Activated CD8-positive, alpha-beta T cell treated with anti-CD3 and anti-CD28 coated beads, Interleukin-2, amount 10 ng/mL, durations not matched to agents 7 days and 5 days (primary cell): Measurements from ENCODE around the gene GLDC. TPM values are rescaled to one million over a fixed set of nuclear protein-coding genes. Genes with fewer than 3 reads are reported as not detected.
"Not testable (repeated sequence)": the region's sequence is repeated elsewhere in the genome, so short reads cannot be mapped to it uniquely, and the experiment has no call there.

ENCODE experiments used
- ATAC-seq: fragments of 150-1000 bp; cut with Tn5 transposase; one replicate; pipeline ENCODE4 v1.10.0; 2021; ENCODE audit warnings: moderate library complexity
- CTCF ChIA-PET: fragments of 350-600 bp; sonication (Branson Sonifier 250); formaldehyde crosslinking; loops from one replicate; lab custom pipeline; 2021; ENCODE audit warnings: antibody characterized with exemption; lab: Charles Lee
- POLR2A ChIA-PET: fragments of 350-600 bp; sonication (Branson Sonifier 250); formaldehyde crosslinking; loops from one replicate; lab custom pipeline; 2021; ENCODE audit warnings: antibody characterized with exemption; lab: Charles Lee
- DNase-seq: peaks from one replicate; pipeline ENCODE4 v3.0.0-alpha.2; 2020
- H3K27ac Mint-ChIP-seq: one replicate; pipeline ENCODE4 v1.8.0; 2021; ENCODE audit warnings: mild to moderate bottlenecking, mixed read lengths
- H3K27me3 Mint-ChIP-seq: one replicate; pipeline ENCODE4 v1.8.0; 2021; ENCODE audit warnings: low read depth, mixed read lengths
- H3K36me3 Mint-ChIP-seq: one replicate; pipeline ENCODE4 v1.8.0; 2021; ENCODE audit warnings: low read depth, mixed read lengths
- H3K4me1 Mint-ChIP-seq: one replicate; pipeline ENCODE4 v1.8.0; 2021; ENCODE audit warnings: low read depth, mixed read lengths
- H3K4me3 Mint-ChIP-seq: one replicate; pipeline ENCODE4 v1.8.0; 2021; ENCODE audit warnings: mild to moderate bottlenecking, mixed read lengths
- H3K9me3 Mint-ChIP-seq: one replicate; pipeline ENCODE4 v1.8.0; 2022; ENCODE audit warnings: mixed read lengths; ENCODE audit not compliant: insufficient read depth
- total RNA-seq, 2 experiments: library from RNA; stranded (reverse); gene quantifications; one replicate each; pipeline ENCODE4 v1.2.3, GENCODE V29; 2021

Gene GLDC
- total RNA-seq: under 1 TPM; 0.34 to 0.58 TPM

DNA sequence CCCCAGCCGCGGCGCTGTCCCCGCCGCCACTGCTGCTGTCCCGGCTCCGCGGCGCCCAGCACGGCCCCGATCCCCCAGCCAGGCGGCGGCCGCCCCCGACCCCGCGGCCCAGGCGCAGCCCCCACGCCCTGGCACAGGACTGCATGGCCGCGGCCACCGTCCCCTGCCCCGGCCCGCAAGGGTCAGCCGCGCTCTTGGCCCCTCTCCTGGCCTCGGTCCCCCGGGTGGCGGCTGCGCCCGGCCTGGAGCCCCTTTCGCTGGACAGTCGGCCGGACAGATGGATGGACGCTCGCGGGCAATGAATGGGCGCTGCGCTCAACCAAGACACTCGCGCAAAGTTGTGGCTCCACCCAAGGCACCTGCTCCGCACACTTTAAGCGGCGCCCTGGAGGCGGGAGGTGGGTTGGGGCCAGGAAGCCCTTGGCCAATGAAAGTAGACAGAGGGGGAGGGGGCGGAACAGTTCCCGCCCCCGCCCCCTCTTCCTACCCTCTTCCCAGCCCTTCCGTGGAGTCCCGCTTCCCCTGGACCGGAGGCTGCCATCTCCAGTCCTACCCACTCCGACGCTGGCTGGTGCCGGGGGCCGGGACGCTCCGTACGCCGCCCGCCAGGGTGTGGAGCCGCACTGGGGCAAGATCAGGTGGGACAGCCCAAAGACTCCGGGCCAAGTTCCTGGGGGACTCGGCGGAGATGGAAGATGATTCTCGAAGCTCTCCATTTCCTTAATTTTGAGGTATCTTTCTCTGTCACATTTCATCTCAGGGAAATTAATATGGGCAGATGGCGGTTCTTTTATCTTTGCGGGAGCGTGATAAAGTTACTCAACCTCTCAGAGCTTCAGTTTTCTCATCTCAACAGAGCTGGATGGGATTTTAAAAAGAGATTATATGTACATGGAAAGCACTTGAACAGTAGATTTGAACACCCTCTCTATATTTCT, at the start of gene GLDC:
TSS of gene GLDC (minus strand) at position 375 of the 938 bp plus-strand sequence. CDS start at position 145, 230 bp downstream.
- H3K36me3 Mint-ChIP-seq: no peaks in the 10 kb centered on the region
- ChIA-PET CTCF (interaction anchor here (0.6 to 1.3 kb wide), 2 partner anchors 61 to 276 kb away, joined by 3 read pairs; no protein-coding TSS in a partner anchor), POLR2A (no interaction called here)

GRCh38 chr9:6692881-6693361, 47.4 kb upstream of the GLDC start:
- H3K4me3 Mint-ChIP-seq: no peak overlapping the region
- ChIA-PET POLR2A (no interaction called here), CTCF (no interaction called here)
- no peak overlapping the region for H3K27ac Mint-ChIP-seq
- H3K9me3 Mint-ChIP-seq: no peaks in the 10 kb centered on the region
- peaks cover 4% of the 10 kb centered on the region for H3K36me3 Mint-ChIP-seq
- DNase-seq (no peak), ATAC-seq (no peak)
- no peaks in the 10 kb centered on the region for H3K27me3 Mint-ChIP-seq
- peaks cover 7% of the 10 kb centered on the region for H3K4me1 Mint-ChIP-seq

More for the DNA sequence above, at the start of gene GLDC:
- Mint-ChIP-seq H3K4me3 (peak within 1 kb of the TSS; percentile 66), H3K27me3 (peaks cover 51% of the 10 kb centered on the region), H3K27ac (no peak within 1 kb of the TSS), H3K9me3 (no peaks in the 10 kb centered on the region), H3K4me1 (peaks cover 20% of the 10 kb centered on the region)
- ATAC-seq (peak; percentile 73), DNase-seq (peak; percentile 42)

DNA sequence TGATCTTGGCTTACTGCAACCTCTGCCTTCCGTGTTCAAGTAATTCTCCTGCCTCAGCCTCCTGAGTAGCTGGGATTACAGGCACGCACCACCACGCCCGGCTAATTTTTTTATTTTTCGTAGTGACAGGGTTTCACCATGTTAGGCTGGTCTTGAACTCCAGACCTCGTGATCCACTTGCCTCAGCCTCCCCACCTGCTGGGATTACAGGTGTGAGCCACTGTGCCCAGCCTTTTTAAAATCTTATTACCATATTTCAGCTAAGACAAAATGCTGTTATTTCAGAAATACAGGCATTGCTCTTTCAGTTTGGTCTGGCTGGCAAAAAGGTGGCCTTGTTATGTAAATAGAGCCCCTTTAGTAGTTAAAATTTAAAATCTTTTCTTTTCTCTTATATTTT, 46.9 kb upstream of the GLDC start:
- ChIA-PET CTCF (no interaction called here), POLR2A (no interaction called here)
- H3K36me3 Mint-ChIP-seq: peaks cover 4% of the 10 kb centered on the region
- H3K27me3 Mint-ChIP-seq: no peaks in the 10 kb centered on the region
- ATAC-seq (no peak), DNase-seq (no peak)
- no peaks in the 10 kb centered on the region for H3K9me3 Mint-ChIP-seq
- H3K4me3 Mint-ChIP-seq: no peak overlapping the region
- no peak overlapping the region for H3K27ac Mint-ChIP-seq
- H3K4me1 Mint-ChIP-seq: peaks cover 7% of the 10 kb centered on the region

DNA sequence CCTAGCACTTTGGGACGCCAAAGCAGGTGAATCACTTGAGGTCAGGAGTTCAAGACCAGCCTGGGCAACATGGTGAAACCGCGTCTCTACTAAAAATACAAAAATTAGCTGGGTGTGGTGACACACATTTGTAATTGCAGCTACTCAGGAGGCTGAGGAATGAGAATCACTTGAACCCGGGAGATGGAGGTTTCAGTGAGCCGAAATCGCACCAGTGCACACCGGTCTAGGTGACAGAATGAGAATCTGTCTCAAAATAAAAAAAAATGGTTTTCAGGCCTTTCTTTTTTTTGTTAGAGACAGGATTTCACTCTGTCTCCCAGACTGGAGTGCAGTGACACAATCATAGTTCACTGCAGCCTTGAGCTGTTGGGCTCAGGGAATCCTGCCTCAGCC, 45.1 kb upstream of the GLDC start:
- H3K9me3 Mint-ChIP-seq, POLR2A ChIA-PET, H3K27ac Mint-ChIP-seq, ATAC-seq, H3K27me3 Mint-ChIP-seq, H3K36me3 Mint-ChIP-seq, H3K4me1 Mint-ChIP-seq, DNase-seq, CTCF ChIA-PET, H3K4me3 Mint-ChIP-seq: not testable (repeated sequence)

DNA sequence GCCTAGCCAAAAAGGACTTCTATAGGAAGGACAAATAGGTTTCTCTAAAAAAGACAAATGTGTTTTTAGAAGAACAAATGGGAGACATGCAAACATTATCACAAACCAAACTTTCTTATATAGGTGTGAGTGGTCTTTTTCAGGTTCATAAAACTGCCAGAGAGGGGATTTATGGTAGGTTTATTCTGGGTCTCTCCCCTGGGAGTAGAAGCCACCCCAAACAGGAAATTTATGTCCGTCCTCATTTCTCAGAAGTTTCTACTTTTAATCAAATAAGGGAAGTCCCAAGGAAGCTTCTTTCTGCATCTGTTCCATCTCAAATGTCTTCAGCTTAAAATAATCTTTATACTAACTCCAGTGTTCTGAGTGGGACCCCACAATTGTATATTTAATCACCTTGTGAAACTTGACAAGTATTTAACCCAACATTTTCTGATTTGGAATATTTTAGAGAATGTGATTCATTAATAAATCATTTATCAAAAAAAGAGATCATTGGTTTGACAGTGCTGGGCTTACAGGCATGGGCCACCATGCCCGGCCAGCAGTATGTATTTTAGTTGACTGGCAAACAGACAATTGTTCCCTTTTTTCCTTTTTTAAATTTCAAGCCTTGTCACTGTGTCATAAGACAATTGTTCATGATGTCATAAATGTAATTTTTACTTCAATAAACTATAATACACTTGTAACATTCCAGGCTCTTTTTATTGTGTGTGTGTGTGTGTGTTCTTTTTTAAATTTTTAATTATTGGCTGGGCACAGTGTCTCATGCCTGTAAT, 44.6 kb upstream of the GLDC start:
- ChIA-PET CTCF (no interaction called here), POLR2A (no interaction called here)
- Mint-ChIP-seq H3K9me3 (no peaks in the 10 kb centered on the region), H3K4me3 (no peak overlapping the region), H3K4me1 (peaks cover 7% of the 10 kb centered on the region), H3K36me3 (peaks cover 6% of the 10 kb centered on the region), H3K27me3 (no peaks in the 10 kb centered on the region), H3K27ac (no peak overlapping the region)
- ATAC-seq (no peak), DNase-seq (no peak)

GRCh38 chr9:6687180-6687579, 41.7 kb upstream of the GLDC start:
- POLR2A ChIA-PET: no interaction called here
- Mint-ChIP-seq H3K4me3 (no peak overlapping the region), H3K9me3 (no peaks in the 10 kb centered on the region)

GRCh38 chr9:6686396-6686795, 40.9 kb upstream of the GLDC start:
- no peak for ATAC-seq
- Mint-ChIP-seq H3K4me3 (no peak overlapping the region), H3K36me3 (peaks cover 14% of the 10 kb centered on the region), H3K27ac (no peak overlapping the region), H3K9me3 (no peaks in the 10 kb centered on the region), H3K4me1 (peaks cover 23% of the 10 kb centered on the region), H3K27me3 (no peaks in the 10 kb centered on the region)
- POLR2A ChIA-PET: interaction anchor here (0.7 to 0.8 kb wide), 2 partner anchors 17 to 58 kb away, joined by 3 to 4 read pairs; no protein-coding TSS in a partner anchor
- DNase-seq: no peak
- CTCF ChIA-PET: no interaction called here

More at GRCh38 chr9:6687180-6687579, 41.7 kb upstream of the GLDC start:
- ATAC-seq: no peak
- no peak for DNase-seq
- Mint-ChIP-seq H3K27me3 (no peaks in the 10 kb centered on the region), H3K36me3 (peaks cover 14% of the 10 kb centered on the region), H3K4me1 (peaks cover 21% of the 10 kb centered on the region), H3K27ac (no peak overlapping the region)
- CTCF ChIA-PET: no interaction called here

- peak overlapping the region; percentile 95 for H3K4me3 Mint-ChIP-seq
- H3K36me3 Mint-ChIP-seq: peaks cover 11% of the 10 kb centered on the region
- ATAC-seq: peak; percentile 3
- ChIA-PET POLR2A (interaction anchor here (0.6 to 3.5 kb wide), 15 partner anchors 13 to 269 kb away, joined by 3 to 51 read pairs (median 5); partner anchors contain the start of genes KDM4C and UHRF2), CTCF (interaction anchor here (1.0 kb wide), 1 partner anchor 58 kb away, joined by 3 read pairs; no protein-coding TSS in a partner anchor)
- H3K9me3 Mint-ChIP-seq: no peaks in the 10 kb centered on the region
- no peaks in the 10 kb centered on the region for H3K27me3 Mint-ChIP-seq
- DNase-seq: no peak
- H3K27ac Mint-ChIP-seq: peak overlapping the region; percentile 100
- H3K4me1 Mint-ChIP-seq: peaks cover 22% of the 10 kb centered on the region
These were observed 36.5 kb upstream of the GLDC start for GRCh38 chr9:6681957-6682501.

- Mint-ChIP-seq H3K9me3 (no peaks in the 10 kb centered on the region), H3K27ac (peak overlapping the region; percentile 100), H3K27me3 (no peaks in the 10 kb centered on the region), H3K4me1 (peaks cover 22% of the 10 kb centered on the region), H3K4me3 (peak overlapping the region; percentile 95), H3K36me3 (peaks cover 9% of the 10 kb centered on the region)
- ATAC-seq: peak; percentile 94
- peak; percentile 95 for DNase-seq
- CTCF ChIA-PET: interaction anchor here (1.0 kb wide), 1 partner anchor 58 kb away, joined by 3 read pairs; no protein-coding TSS in a partner anchor
- POLR2A ChIA-PET: interaction anchor here (0.6 to 3.5 kb wide), 16 partner anchors 13 to 268 kb away, joined by 3 to 51 read pairs (median 4); partner anchors contain the start of genes KDM4C and UHRF2
These were observed 35.8 kb upstream of the GLDC start for GRCh38 chr9:6681147-6681956.

DNA sequence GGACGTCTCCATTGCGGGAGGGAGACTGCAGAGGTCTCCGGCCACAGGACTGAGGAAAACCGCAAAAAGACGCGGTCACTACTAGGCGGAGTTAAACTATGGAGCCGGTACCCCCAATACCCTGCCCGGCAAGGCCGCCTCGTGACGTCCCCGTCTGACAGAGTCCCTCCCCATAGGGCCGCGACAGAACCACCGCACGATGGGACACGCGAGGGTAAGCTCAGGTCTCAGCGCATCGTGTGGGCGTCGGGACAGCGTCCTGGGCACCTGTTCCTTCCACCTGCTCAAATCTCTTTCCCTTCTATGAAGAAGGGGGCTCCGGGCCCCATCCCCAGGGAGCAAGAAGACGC, 35.2 kb upstream of the GLDC start:
- DNase-seq (peak; percentile 74), ATAC-seq (peak; percentile 53)
- Mint-ChIP-seq H3K27ac (peak overlapping the region; percentile 100), H3K9me3 (no peaks in the 10 kb centered on the region), H3K27me3 (no peaks in the 10 kb centered on the region), H3K36me3 (peaks cover 9% of the 10 kb centered on the region), H3K4me1 (peaks cover 22% of the 10 kb centered on the region), H3K4me3 (peak overlapping the region; percentile 95)
- CTCF ChIA-PET: no interaction called here
- POLR2A ChIA-PET: interaction anchor here (0.6 to 3.5 kb wide), 7 partner anchors 22 to 268 kb away, joined by 3 to 51 read pairs (median 10); partner anchors contain the start of genes KDM4C and UHRF2
